Prostate gland (tissue), 2 donors: ENCODE data around the gene TPX2.

Source experiments
- POLR2A ChIP-seq: fragments of 450-650 bp; IDR thresholded peaks from one replicate; pipeline ENCODE4 v1.6.1; 2016; ENCODE audit warnings: antibody characterized with exemption, mild to moderate bottlenecking
- POLR2AphosphoS5 ChIP-seq: sonication (generic); formaldehyde crosslinking; IDR thresholded peaks from one replicate; pipeline ENCODE4 v1.6.1; 2017; ENCODE audit warnings: antibody characterized with exemption
- TF ChIP-seq, protein P1 (sequence below), 4 experiments: fragments of 200-600 bp in 2 of 4; fragments of 450-650 bp in 2 of 4; sonication (generic) in 2 of 4; IDR thresholded peaks; 1 replicate in 3 of 4; 2 replicates in 1 of 4; pipeline ENCODE4 v1.5.1; 2016 to 2019; ENCODE audit warnings: antibody characterized with exemption in 4 of 4, mild to moderate bottlenecking in 2 of 4, moderate library complexity in 2 of 4

GRCh38 chr20:31716351-31716750 is 22.7 kb upstream of the TPX2 start:
- TF ChIP-seq, protein P1, sequence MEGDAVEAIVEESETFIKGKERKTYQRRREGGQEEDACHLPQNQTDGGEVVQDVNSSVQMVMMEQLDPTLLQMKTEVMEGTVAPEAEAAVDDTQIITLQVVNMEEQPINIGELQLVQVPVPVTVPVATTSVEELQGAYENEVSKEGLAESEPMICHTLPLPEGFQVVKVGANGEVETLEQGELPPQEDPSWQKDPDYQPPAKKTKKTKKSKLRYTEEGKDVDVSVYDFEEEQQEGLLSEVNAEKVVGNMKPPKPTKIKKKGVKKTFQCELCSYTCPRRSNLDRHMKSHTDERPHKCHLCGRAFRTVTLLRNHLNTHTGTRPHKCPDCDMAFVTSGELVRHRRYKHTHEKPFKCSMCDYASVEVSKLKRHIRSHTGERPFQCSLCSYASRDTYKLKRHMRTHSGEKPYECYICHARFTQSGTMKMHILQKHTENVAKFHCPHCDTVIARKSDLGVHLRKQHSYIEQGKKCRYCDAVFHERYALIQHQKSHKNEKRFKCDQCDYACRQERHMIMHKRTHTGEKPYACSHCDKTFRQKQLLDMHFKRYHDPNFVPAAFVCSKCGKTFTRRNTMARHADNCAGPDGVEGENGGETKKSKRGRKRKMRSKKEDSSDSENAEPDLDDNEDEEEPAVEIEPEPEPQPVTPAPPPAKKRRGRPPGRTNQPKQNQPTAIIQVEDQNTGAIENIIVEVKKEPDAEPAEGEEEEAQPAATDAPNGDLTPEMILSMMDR (IDR thresholded peaks at IDR 0.05): no peak
- no peak for TF ChIP-seq POLR2A
- no peak for TF ChIP-seq POLR2AphosphoS5
